ENCODE results near the gene PPM1L.

PPM1L gene

DNA sequence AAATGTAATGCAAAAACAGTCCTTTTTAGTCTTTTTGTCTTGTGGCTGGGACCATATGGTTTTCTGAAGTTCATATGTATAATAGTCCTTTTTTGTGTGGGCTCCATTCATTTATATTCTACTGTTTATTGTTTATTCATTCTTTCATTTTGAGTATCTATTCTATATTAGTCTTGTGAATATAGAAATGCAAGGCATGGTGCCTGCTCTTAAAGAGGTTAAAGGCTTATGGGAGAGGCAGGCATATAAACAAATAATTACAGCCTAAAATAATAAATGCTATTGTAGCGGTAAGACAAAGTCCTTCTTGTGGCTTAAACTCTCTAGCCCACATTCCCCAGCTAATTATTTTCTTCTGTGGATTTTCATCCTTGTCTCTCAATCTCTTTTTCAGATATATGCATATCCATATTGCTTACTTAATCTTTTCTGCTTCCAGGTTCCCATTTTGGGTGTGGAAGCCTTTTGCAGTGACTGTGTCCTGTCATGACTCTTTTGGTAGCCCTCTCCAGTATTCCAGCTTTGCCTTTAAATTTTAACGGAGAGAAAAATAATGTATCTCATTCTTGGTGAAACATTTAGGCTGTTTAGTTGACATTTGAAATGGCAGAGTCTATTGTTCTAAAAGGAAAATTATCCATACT is 101.6 kb downstream of the PPM1L start:
- no peak for DNase-seq

DNA sequence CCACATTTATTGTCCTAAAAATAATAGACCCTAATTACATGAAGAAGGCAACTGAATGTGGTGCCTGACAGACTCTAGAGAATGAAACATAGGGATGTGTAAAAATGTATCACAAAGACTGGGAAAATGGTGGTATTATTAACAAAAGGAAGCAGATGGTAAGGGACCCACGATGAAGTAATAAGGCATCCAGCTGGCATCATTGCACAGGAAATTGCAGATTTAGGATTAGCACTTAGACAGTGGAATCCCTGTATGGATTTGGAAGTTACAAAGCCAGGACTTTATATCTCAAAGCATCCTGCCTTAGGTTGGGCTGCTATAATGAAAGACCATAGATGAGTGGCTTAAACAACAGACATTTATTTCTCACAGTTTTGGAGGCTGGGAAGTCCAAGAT is 104.3 kb downstream of the PPM1L start:
- no peak for DNase-seq

DNA sequence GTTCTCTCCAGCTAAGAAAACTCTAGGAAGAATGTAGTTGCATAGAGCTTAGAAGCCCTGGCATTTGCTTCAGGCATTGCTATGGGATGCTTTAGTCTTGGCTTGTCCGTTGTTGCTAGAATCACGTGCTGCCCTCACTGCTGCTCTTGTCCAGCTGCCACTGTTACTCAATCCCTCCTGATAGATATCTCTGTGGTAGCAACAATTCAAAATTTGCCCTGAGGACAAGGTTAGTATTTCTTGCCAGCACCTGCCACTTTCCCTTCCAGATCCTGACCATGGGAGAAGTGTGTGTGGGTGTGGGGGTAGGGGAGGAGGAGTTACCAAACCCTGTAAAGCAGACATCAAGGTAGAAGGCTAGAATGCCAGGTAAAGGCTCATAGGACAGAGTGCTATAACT is 113.8 kb downstream of the PPM1L start:
- no peak for DNase-seq

DNA sequence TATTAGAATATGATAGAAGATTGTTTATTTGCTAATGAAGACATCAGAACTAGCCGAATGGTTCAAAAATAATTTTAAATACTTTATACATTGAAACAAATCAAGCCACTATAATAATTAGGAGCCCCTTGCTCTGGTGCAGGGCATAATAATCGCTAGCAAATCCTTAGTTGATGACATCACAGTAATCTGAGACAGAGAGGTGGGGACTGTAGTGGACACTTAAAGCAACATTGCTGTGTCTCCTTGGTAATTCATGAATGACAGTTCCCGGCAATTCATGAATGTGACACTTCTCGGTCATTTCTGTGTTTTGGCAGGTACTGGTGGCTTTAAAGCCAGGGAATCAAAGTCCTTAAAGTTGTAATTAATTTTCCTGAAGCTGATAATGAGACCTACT is 114.3 kb downstream of the PPM1L start:
- DNase-seq = no peak

DNA sequence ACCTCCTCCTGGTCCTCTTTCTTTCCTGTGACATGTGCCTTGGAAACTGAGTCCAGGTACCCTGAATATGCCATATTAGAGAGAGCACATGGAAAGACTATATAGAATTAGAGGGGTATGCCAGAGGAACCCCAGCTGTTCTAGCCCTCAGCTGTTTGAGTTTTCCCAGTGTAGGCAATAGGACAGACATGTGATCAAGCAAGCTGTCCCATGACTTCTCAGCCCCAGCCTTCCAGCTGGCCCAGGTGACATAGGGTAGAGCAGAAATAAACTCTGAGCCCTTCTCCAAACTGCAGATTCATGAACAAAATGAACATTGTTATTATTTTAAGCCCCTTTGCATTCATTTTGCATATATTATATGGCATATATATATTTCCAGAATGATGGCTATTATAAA is 118.7 kb downstream of the PPM1L start:
- DNase-seq = no peak

DNA sequence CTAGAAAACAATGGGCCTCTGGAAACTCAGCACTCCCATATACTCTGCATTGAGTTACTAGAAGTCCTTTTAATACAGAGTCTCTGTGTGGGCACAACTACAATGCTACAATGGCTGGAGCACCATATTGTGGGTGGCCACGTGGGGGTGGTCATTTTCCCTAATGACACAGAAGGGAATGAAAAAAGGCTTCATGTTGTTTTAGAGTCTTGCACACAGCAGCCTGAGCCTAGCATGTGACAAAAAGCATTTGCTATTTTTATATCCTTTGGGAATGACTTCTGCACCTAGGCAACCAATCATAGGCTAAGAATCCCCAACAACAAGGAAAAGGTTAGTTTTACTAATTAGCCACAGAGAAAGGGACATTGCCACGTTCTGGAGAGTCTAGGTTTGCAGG is 120.6 kb downstream of the PPM1L start:
- no peak for DNase-seq

DNA sequence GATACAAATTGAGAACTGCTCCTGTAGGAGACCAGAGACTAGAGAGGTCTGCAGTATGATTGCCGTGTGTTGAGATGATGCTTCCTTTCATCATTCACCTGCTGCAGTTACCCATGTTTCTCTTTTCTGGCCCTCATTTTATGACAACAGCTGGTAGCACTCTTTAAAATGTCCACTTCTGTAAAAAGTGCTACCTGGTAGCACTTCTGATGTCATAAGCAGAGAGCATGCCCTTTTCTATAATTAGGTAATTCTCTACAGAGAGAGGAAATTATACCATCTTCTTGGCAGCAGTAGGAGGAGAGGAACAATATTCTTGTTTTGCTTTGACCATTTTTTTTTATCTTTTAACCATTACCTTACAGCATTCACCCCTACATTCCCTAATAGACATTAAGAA is 123.8 kb downstream of the PPM1L start:
- no peak for DNase-seq

DNA sequence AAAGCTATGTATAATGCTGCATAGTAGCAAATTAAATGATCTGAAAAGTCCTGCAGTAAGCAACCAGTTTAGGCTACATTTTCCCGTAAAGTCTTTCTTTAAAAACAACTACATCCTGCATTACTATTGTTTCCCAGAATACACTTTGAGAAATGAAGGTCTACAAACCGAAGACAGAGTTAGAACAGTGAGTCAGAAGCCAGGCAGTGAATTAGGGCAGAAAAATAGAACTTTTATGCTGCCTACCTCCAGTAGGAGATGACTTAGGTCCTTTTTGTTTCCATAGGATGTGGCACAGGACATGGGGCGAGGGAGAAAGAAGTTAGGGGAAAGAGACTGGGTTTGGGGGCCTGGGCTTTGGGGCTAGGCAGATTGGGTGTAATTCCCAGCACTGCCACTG is 127.3 kb downstream of the PPM1L start:
- no peak for DNase-seq

DNA sequence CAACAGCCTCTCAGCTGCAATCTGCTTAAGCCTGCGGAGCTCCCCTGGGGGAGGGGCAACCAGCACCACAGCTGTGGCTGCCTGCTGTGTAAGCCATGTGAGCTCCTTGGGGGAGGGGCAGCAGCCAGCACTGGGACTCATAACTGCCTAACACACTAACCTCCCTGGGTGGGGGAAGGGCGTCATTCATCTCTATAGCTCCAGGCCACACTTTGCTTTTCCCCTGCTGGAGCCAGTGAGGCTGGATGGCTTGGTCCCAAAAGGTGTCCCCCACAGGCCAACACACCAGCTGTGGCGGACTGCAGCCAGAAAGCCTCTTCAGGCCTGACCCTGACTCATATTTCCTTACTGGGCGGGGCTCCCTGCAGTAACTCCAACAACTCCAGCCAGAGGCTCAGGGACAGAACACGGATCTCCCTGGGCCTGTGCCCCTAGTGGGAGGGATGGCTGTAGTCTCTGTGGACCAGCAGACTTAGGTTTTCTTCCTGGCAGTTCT is 129.8 kb downstream of the PPM1L start:
- no peak for DNase-seq

DNA sequence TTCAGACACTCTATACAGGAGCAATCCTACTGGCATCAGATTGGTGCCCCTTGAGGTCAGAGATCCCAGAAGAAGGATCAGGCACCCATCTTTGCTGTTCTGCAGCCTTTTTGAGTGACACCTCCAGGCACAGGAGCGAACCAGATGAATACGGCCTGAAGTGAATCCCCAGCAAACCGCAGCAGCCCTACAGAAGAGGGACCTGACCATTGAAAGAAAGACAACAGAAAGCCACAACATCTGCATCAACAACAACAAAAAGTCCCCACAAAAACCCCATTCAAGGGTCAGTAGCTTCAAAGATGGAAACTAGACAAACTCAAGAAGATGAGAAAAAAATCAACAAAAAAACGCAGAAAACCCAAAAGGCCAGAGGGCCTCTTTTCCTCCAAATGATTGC is 130.4 kb downstream of the PPM1L start:
- DNase-seq = no peak

DNA sequence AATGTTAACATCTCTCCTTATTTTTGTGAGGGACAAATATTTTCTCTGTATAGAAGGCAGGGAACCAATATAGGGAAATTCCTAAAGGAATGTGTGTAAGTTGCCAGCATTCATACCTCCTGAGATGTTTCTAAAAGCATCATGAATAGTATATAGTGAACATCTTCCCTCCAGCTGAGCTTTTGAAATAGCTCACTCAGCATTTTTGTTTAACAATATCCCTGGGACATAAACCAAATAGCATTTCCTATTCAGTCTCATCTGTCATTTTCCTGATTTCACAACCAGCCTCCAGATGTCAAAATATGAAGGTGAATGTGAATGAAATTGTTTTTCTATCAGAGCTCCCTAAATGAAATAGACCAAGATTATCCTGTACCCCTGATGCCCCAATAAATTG is 137.2 kb downstream of the PPM1L start:
- DNase-seq = no peak

DNA sequence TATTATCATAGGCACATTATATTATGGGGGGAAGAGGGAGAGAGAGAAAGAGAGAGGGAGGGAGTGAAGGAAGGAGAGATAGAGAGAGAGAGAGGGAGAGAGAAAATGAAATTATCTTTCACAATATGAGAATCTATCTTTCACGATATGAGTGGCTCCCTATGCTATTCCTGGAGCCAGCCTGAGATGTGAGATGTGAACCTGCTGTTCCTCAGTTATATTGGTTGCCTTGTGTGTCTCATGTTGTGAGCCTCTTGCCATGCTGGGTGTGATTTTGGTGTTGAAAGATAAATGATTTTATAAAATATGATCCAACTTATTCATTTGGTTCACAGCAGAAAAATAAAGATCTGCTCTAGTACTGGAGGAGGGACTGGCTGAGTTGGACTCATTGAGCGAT is 148.7 kb downstream of the PPM1L start:
- no peak for DNase-seq

DNA sequence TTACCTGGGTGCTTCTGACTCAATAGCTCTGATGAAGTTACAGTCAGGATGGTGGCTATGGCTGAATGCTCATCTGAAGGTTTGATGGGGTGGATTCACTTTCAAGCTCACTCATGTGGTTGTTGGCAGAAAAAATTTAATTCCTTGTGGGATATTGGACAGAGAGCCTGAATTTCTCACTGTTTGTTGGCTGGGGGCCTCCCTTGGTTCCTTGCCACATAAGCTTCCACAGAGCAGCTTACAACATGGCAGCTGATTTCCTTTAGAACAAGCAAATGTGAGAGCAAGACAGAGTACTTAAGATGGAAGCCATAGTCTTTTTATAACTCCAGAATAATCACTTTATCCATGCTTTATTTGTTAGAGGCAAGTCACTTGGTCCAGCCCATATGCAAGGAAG is 150.6 kb downstream of the PPM1L start:
- DNase-seq = no peak

DNA sequence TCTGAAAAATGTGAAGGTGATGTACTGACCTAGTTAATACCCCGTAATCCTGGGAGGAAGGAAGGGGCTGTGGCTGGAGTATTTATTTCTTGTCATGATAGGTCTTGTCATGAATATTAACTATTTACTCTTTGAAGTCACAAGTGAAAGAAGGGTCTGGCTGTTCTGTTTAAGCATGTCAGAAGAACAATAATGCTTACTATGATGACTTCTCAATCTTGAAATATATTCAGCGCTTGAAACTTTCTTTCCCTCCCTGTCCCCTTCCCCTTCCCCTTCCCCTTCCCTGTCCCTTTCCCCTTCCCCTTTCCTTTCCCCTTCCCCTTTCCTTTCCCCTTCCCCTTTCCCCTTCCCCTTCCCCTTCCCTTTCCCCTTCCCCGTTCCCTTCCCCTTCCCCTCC is 153.9 kb downstream of the PPM1L start:
- no peak for DNase-seq

DNA sequence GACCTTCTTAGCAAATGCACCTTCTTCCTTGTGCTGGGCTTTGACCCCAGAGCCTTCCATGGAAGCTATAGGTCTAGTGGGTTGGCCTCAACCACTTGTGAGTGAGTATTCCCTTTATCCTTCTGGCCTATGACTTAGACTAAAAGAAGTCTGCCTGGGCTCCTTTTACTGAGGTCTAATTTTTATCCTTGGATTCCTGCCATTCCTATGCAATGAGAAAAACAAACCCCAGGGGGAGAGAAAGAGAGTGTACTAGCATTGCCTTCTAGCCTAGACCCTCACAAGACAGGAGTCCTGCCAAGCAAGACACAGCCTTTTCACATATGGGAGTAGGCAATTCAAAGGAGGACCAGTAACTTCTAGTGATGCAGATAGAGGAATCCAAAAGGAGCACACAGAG is 155.4 kb downstream of the PPM1L start:
- no peak for DNase-seq

DNA sequence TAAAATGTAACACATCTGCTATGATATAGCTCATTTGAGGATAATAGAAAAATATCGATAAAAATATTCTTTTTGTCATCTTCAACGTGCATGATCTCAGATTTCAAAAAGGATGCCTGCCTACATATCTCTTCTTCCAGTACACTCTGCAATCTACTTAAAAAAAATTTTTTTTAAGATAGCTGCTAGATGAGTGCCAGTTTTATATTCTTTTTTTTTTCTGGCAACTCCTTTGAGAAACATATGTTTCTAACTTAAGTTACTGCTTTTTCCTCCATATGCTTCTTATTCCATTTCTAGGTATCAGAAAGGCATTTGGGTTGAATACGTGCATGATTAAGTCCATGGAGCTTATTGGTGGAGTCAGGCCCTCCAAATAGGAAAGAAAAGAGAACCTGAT is 160.4 kb downstream of the PPM1L start:
- DNase-seq = no peak

DNA sequence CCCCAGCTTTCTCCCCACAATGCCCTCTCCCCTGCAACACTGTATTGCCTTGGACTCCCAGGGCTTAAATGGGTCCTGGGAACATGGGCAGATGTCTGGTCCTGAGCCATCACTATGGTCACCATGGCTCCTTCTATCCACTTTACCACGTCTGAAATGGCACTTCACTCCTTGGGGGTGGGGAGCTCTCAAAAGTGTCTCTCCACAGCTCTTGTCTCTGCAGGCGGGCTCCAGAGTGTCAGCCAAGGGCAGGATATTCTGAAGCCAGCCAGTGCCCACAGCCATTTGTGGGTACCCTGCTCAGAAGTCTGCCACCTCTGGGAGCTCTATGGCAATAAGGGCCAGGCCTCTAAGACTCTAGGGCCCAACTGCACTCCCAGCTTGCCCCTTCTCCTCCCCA is 163.9 kb downstream of the PPM1L start:
- DNase-seq = no peak

DNA sequence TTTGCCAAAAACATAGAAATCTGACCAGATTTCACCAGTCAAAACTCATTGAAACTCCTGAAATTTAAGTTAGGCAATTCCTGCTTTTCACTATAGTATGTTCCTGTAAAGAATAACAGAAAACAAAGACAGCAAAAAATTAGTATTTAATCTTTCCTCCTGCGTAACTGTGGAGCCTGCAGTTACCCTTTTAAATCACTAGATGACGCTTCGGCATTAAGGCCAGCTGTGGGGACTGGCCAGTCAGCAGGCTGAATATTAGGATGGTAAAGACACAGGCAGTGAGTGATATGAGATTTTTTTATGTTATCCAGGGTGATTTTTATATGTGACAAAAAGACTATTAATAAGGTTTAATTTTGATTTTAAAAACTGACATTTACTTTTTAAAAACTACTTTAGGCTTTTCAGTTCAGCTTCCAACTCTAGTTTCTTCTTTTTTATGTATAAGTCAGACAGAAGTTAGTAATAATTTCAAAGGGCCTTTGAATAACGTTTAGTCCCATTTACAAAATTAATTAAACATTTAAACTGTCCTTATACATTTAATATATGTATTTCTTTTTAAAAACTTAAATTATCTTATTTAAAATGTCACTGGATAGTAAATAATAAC is 165.1 kb downstream of the PPM1L start:
- DNase-seq = no peak

DNA sequence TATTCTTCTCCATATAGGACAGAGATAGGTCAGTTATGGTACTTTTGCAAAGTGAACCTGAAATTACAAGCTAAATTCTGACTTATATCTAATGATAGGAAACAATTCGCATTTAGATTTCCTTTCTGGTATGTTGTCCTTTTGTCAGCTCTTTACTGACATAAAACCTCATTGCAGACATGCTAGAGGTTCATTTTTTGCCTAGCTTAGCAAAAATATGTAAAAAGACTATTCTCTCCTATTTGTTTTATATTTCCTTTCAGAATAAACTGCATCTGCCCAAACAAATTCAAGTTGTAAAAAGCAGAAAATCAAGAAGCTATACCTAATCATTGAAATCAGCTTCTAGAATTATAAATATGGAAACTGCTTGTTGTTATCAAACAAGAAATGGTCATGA is 168.7 kb downstream of the PPM1L start:
- DNase-seq = no peak

DNA sequence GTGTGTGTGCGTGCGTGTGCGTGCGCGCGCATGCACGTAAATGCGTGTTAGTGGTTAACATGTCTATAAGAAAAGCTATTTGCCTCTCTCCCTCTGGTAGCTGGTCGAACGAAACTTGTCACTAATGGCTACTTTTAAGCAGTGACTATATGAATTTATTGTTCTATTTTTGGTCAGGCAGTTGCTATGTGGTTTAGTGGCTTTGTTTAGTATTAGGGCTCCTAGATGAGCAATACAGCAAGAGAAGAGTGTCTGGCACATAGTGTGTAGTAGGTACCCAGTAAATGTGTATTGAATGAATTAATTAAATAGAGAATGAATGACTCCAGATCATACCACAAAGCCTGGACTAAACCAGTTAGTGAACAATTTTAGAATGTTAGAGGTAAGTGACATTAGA is 171.6 kb downstream of the PPM1L start:
- no peak for DNase-seq

DNA sequence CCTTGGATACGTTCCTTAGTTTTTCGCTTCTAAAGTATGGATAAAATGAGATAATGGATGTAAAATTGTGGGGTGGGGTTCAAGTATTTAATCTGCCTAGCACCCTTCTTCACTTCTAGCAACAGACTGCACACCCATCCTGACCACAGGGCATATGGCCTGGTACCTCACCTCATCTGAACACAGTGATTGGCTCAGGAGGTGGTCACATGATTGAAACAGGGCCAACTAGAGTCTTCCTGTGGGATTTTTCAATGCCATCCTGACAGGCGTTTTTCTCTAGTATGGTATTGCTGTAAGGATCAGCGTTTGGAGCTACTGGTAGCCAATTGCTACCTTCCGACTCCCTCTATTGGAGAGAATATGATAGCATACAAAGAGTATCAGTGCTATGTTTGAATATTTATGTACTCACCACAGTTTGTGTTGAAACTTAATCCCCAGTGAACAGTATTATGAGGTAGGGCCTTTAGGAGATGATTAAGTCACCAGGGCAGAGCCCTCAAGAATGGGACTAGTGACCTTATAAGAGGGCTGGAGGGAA is 172.2 kb downstream of the PPM1L start:
- no peak for DNase-seq

DNA sequence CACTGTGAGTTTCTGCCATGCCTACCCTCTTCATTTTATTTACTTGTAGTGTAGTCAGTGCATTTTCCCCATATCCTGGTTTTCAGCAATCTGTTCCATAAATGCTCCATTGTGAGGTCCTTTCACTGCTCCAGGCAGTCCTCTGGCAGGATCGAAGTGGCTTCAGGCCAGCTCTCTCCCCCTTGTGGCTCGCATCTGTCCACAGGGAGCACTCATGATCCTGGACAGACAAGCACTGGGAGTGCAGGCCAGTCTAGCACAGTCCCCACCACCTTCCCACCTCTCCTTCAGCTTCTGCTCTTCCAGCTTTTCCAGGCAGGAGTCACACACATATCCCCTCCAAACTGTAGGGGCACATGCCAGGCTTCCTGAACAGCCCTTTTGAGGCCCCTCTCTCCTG is 173.6 kb downstream of the PPM1L start:
- DNase-seq = no peak

DNA sequence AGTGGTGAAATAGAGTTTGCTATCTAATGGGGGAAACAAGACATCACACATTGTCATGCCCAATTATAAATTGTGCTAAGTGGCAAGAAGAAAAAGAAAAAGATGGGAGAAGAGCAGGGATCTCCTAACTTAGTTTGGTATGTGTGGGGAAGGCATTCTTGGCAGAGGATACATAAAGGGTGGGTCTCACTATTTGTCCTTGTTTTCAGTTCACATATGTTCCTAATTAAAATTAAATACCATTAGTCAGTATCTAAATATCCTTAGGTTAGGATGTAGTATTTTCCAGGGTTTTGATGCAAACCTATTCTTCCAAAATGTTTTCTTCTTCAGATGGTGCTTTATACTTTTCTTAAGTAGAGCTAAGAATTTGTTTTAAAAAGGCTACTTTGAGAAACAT is 175.4 kb downstream of the PPM1L start:
- no peak for DNase-seq

DNA sequence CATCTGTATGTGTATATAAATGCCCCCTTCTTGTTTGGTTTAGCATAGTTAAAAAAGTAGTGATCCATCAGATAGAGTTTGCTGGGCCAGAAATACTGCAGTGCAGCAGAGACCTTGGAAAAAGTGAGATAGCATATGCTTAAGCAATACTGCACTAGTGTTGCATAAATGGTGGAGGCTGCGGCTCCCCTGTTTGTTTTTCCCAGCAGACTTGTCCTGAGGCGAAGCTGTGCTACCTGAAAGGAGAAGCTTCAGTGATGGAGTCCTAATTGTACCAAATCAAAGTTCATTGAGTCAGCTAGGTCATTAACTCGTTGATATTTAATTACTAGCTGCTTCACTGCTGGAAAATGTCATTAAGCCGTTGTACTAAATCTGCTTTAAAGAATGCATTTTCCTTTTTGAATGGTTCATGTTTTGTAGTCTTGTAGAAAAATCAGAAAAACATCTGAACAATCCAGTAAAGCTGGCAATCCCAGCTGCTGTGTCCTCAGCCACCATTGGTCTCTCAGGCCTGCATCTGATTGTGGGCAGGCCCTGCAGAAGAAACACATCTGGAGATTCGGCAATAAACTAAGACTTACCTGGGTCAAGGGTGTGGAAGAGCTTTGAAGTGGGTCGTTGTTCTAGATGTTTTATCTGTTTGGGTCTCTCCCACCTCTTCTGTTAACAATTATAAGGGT is 179.5 kb downstream of the PPM1L start:
- DNase-seq = no peak
